ENCODE results near the gene FRMD3.
"Not testable (repeated sequence)": the region's sequence is repeated elsewhere in the genome, so short reads cannot be mapped to it uniquely, and the experiment has no call there.

FRMD3 gene

GRCh38 chr9:83362341-83362995 lies 175.7 kb downstream of the FRMD3 start:
- Histone ChIP-seq H3K27me3 (replicated peaks; ENCODE audit: control insufficient read depth, insufficient read depth, low read length) (no peaks in the 10 kb centered on the region), H3K36me3 (ENCODE audit: control insufficient read depth, insufficient read depth, low read length) (no peaks in the 10 kb centered on the region), H3K4me3 (replicated peaks; ENCODE audit: low read depth, low read length) (no peak overlapping the region)
- DNase-seq (ENCODE audit: extremely low read depth, insufficient read length): no peak
- TF ChIP-seq CTCF (IDR thresholded peaks at IDR 0.05; ENCODE audit: insufficient read depth, low read length, poor library complexity, severe bottlenecking): no peak

GRCh38 chr9:83359039-83359438 lies 179.2 kb downstream of the FRMD3 start:
- no peak for TF ChIP-seq CTCF (IDR thresholded peaks at IDR 0.05; ENCODE audit: insufficient read depth, low read length, poor library complexity, severe bottlenecking)
- DNase-seq (ENCODE audit: extremely low read depth, insufficient read length): no peak
- no peaks in the 10 kb centered on the region for H3K36me3 ChIP-seq (ENCODE audit: control insufficient read depth, insufficient read depth, low read length)
- H3K4me3 ChIP-seq (replicated peaks; ENCODE audit: low read depth, low read length): no peak overlapping the region
- no peaks in the 10 kb centered on the region for H3K27me3 ChIP-seq (replicated peaks; ENCODE audit: control insufficient read depth, insufficient read depth, low read length)

GRCh38 chr9:83358493-83358892 lies 179.7 kb downstream of the FRMD3 start:
- not testable (repeated sequence) for H3K4me3 ChIP-seq (replicated peaks; ENCODE audit: low read depth, low read length); DNase-seq (ENCODE audit: extremely low read depth, insufficient read length); H3K27me3 ChIP-seq (replicated peaks; ENCODE audit: control insufficient read depth, insufficient read depth, low read length); H3K36me3 ChIP-seq (ENCODE audit: control insufficient read depth, insufficient read depth, low read length)

GRCh38 chr9:83355729-83356151 lies 182.5 kb downstream of the FRMD3 start:
- Histone ChIP-seq H3K36me3 (ENCODE audit: control insufficient read depth, insufficient read depth, low read length) (no peaks in the 10 kb centered on the region), H3K27me3 (replicated peaks; ENCODE audit: control insufficient read depth, insufficient read depth, low read length) (no peaks in the 10 kb centered on the region), H3K4me3 (replicated peaks; ENCODE audit: low read depth, low read length) (no peak overlapping the region)
- no peak for DNase-seq (ENCODE audit: extremely low read depth, insufficient read length)
- no peak for TF ChIP-seq CTCF (IDR thresholded peaks at IDR 0.05; ENCODE audit: insufficient read depth, low read length, poor library complexity, severe bottlenecking)

GRCh38 chr9:83355024-83355444 lies 183.2 kb downstream of the FRMD3 start:
- no peak for DNase-seq (ENCODE audit: extremely low read depth, insufficient read length)
- Histone ChIP-seq H3K27me3 (replicated peaks; ENCODE audit: control insufficient read depth, insufficient read depth, low read length) (no peaks in the 10 kb centered on the region), H3K36me3 (ENCODE audit: control insufficient read depth, insufficient read depth, low read length) (no peaks in the 10 kb centered on the region), H3K4me3 (replicated peaks; ENCODE audit: low read depth, low read length) (no peak overlapping the region)
- TF ChIP-seq CTCF (IDR thresholded peaks at IDR 0.05; ENCODE audit: insufficient read depth, low read length, poor library complexity, severe bottlenecking): no peak

GRCh38 chr9:83349031-83349430 lies 189.2 kb downstream of the FRMD3 start:
- TF ChIP-seq CTCF (IDR thresholded peaks at IDR 0.05; ENCODE audit: insufficient read depth, low read length, poor library complexity, severe bottlenecking): no peak
- Histone ChIP-seq H3K36me3 (ENCODE audit: control insufficient read depth, insufficient read depth, low read length) (no peaks in the 10 kb centered on the region), H3K27me3 (replicated peaks; ENCODE audit: control insufficient read depth, insufficient read depth, low read length) (no peaks in the 10 kb centered on the region), H3K4me3 (replicated peaks; ENCODE audit: low read depth, low read length) (no peak overlapping the region)
- no peak for DNase-seq (ENCODE audit: extremely low read depth, insufficient read length)

Measured in GM06990 (cell line).